A673 (cell line): ENCODE results near the gene ASTN2. TPM values are rescaled to one million over a fixed set of nuclear protein-coding genes. Genes with fewer than 3 reads are reported as not detected.

ENCODE experiments used
- BruUV-seq: library from RNA; stranded (reverse); fragments of 400-500 nt; replicated peaks from 2 replicates; lab custom pipeline; 2021; lab: Mats Ljungman, UMichigan
- CTCF ChIA-PET: fragments of 300-600 bp; sonication (Branson Sonifier 250); formaldehyde crosslinking; loops from one replicate; lab custom pipeline; 2022; ENCODE audit warnings: antibody characterized with exemption; lab: Charles Lee
- POLR2A ChIA-PET: fragments of 300-600 bp; sonication (Branson Sonifier 250); formaldehyde crosslinking; loops from one replicate; lab custom pipeline; 2022; ENCODE audit warnings: antibody characterized with exemption; ENCODE audit not compliant: low non-redundant PET; lab: Charles Lee
- DNase-seq: peaks from one replicate; pipeline ENCODE4 v3.0.0-alpha.2; 2015; ENCODE audit warnings: low spot score
- H3K27ac ChIP-seq: fragments of 200-600 bp; sonication (generic); 2 replicates; pipeline ENCODE4 v1.5.1; 2016; ENCODE audit warnings: mixed run types, low read depth, mild to moderate bottlenecking, mixed read lengths, antibody characterized with exemption, low read length; ENCODE audit not compliant: poor library complexity, severe bottlenecking
- H3K27me3 ChIP-seq: fragments of 200-600 bp; sonication (generic); replicated peaks from 2 replicates; pipeline ENCODE4 v1.6.1; 2017; ENCODE audit warnings: mixed run types, low read depth, mild to moderate bottlenecking, mixed read lengths, antibody characterized with exemption, low read length; ENCODE audit not compliant: insufficient read depth, poor library complexity
- H3K36me3 ChIP-seq: fragments of 200-600 bp; sonication (generic); 2 replicates; pipeline ENCODE4 v1.6.1; 2016; ENCODE audit warnings: mixed run types, mild to moderate bottlenecking, mixed read lengths, antibody characterized with exemption, low read length; ENCODE audit not compliant: insufficient read depth, poor library complexity, severe bottlenecking
- H3K4me1 ChIP-seq: fragments of 200-600 bp; sonication (generic); 2 replicates; pipeline ENCODE4 v1.6.1; 2017; ENCODE audit warnings: mixed run types, mild to moderate bottlenecking, mixed read lengths, antibody characterized with exemption, low read length; ENCODE audit not compliant: insufficient read depth, poor library complexity, severe bottlenecking
- H3K4me3 ChIP-seq: fragments of 200-600 bp; sonication (generic); 2 replicates; pipeline ENCODE4 v1.5.1; 2016; ENCODE audit warnings: low read depth, mixed run types, mild to moderate bottlenecking, mixed read lengths, low read length; ENCODE audit not compliant: poor library complexity, severe bottlenecking
- H3K9me3 ChIP-seq: fragments of 200-600 bp; sonication (generic); 2 replicates; pipeline ENCODE4 v1.6.1; 2016; ENCODE audit warnings: mixed run types, low read depth, mild to moderate bottlenecking, mixed read lengths, antibody characterized with exemption, low read length; ENCODE audit not compliant: poor library complexity, severe bottlenecking
- CTCF ChIP-seq: fragments of 300-800, 200-600 bp; sonication (generic); conservative IDR thresholded peaks from 2 replicates; pipeline ENCODE4 v1.5.1; 2017; ENCODE audit warnings: low read depth, mild to moderate bottlenecking, antibody characterized with exemption, low read length, moderate library complexity, mixed read lengths
- EZH2 ChIP-seq: fragments of 200-600 bp; sonication (generic); IDR thresholded peaks from 2 replicates; pipeline ENCODE4 v1.6.1; 2017; ENCODE audit warnings: borderline replicate concordance, low read depth, mild to moderate bottlenecking, mixed read lengths, antibody characterized with exemption, low read length; ENCODE audit not compliant: poor library complexity, severe bottlenecking
- intact Hi-C: fragments of 100-400 bp; cut with micrococcal nuclease; formaldehyde crosslinking; loops from one replicate; pipeline ENCODE4 v1.10.0; 2022; ENCODE audit not compliant: unreplicated experiment
- total RNA-seq: library from RNA; stranded (reverse); gene quantifications from 2 replicates; pipeline ENCODE4 v1.2.3, GENCODE V29; 2021

ASTN2 gene
- total RNA-seq, 1 experiment from 2014 or later, result 3.4 TPM

- peak; percentile 26 for DNase-seq
- no peaks in the 10 kb centered on the region for H3K4me1 ChIP-seq
- H3K9me3 ChIP-seq, result no peaks in the 10 kb centered on the region
- intact Hi-C loops, result no loop called here
- TF ChIP-seq EZH2 (no peak), CTCF (no peak)
- H3K27me3 ChIP-seq, result no peaks in the 10 kb centered on the region
- POLR2A ChIA-PET, result no interaction called here
- no peaks in the 10 kb centered on the region for H3K36me3 ChIP-seq
- H3K4me3 ChIP-seq, result no peak overlapping the region
- no TSS peak for BruUV-seq
- CTCF ChIA-PET, result no interaction called here
- H3K27ac ChIP-seq, result no peak overlapping the region
These were observed 136.3 kb downstream of the ASTN2 start for GRCh38 chr9:117278471-117279035.

- Histone ChIP-seq H3K9me3 (no peaks in the 10 kb centered on the region), H3K36me3 (no peaks in the 10 kb centered on the region), H3K27me3 (no peaks in the 10 kb centered on the region), H3K4me1 (no peaks in the 10 kb centered on the region), H3K4me3 (no peak overlapping the region), H3K27ac (no peak overlapping the region)
- intact Hi-C loops, result no loop called here
- no peak for TF ChIP-seq EZH2
- no peak for TF ChIP-seq CTCF
- no peak for DNase-seq
- CTCF ChIA-PET, result no interaction called here
- no TSS peak for BruUV-seq
- POLR2A ChIA-PET, result no interaction called here
These were observed 136.8 kb downstream of the ASTN2 start for GRCh38 chr9:117278020-117278419.

- TF ChIP-seq CTCF (no peak), EZH2 (no peak)
- POLR2A ChIA-PET, result no interaction called here
- Histone ChIP-seq H3K4me3 (no peak overlapping the region), H3K27ac (no peak overlapping the region), H3K36me3 (no peaks in the 10 kb centered on the region), H3K4me1 (no peaks in the 10 kb centered on the region), H3K27me3 (no peaks in the 10 kb centered on the region), H3K9me3 (no peaks in the 10 kb centered on the region)
- CTCF ChIA-PET, result no interaction called here
- intact Hi-C loops, result no loop called here
- DNase-seq, result no peak
- BruUV-seq, result no TSS peak
These were observed 138.4 kb downstream of the ASTN2 start for GRCh38 chr9:117276444-117276843.
